NCI-H187 (cell line): ENCODE results near the gene ARHGAP25.

ENCODE experiments used
- DNase-seq, 2 experiments: peaks; one replicate each; lab custom pipeline; 2025; lab: John Stamatoyannopoulos, UW

The ARHGAP25 gene

GRCh38 chr2:68767031-68767961 lies 32.7 kb downstream of the ARHGAP25 start:
- DNase-seq = no peak

- DNase-seq = no peak
These were observed 33.4 kb downstream of the ARHGAP25 start for GRCh38 chr2:68767996-68768395.

GRCh38 chr2:68768461-68768860 lies 33.9 kb downstream of the ARHGAP25 start:
- no peak for DNase-seq

- no peak for DNase-seq
These were observed 34.3 kb downstream of the ARHGAP25 start for GRCh38 chr2:68768951-68769350.

GRCh38 chr2:68769586-68770270 lies 35.1 kb downstream of the ARHGAP25 start:
- DNase-seq = no peak

- DNase-seq = no peak
These were observed 35.9 kb downstream of the ARHGAP25 start for GRCh38 chr2:68770271-68771111.

GRCh38 chr2:68771211-68771751 lies 36.7 kb downstream of the ARHGAP25 start:
- DNase-seq = no peak

- no peak for DNase-seq
These were observed 37.5 kb downstream of the ARHGAP25 start for GRCh38 chr2:68772109-68772508.

- no peak for DNase-seq
These were observed 40.1 kb downstream of the ARHGAP25 start for GRCh38 chr2:68774569-68775271.

GRCh38 chr2:68775272-68775842 lies 40.7 kb downstream of the ARHGAP25 start:
- no peak for DNase-seq

- no peak for DNase-seq
These were observed 41.5 kb downstream of the ARHGAP25 start for GRCh38 chr2:68776124-68776523.

- DNase-seq = no peak
These were observed 45.0 kb downstream of the ARHGAP25 start for GRCh38 chr2:68779595-68779994.

GRCh38 chr2:68784188-68784587 lies 49.6 kb downstream of the ARHGAP25 start:
- no peak for DNase-seq

- no peak for DNase-seq
These were observed 50.3 kb downstream of the ARHGAP25 start for GRCh38 chr2:68784915-68785314.

- no peak for DNase-seq
These were observed 52.7 kb downstream of the ARHGAP25 start for GRCh38 chr2:68787356-68787755.

GRCh38 chr2:68789603-68790002 lies 55.0 kb downstream of the ARHGAP25 start:
- DNase-seq = no peak

GRCh38 chr2:68790600-68790999 lies 56.0 kb downstream of the ARHGAP25 start:
- no peak for DNase-seq

GRCh38 chr2:68791914-68792313 lies 57.3 kb downstream of the ARHGAP25 start:
- DNase-seq = no peak

GRCh38 chr2:68792751-68793150 lies 58.1 kb downstream of the ARHGAP25 start:
- DNase-seq = no peak

- DNase-seq = no peak
These were observed 61.8 kb downstream of the ARHGAP25 start for GRCh38 chr2:68796295-68796905.

GRCh38 chr2:68798569-68798968 lies 64.0 kb downstream of the ARHGAP25 start:
- DNase-seq = no peak
